IPS-NIHi7 (cell line): ENCODE data around the gene SPAG16.

Source experiments
- DNase-seq: peaks from one replicate; pipeline ENCODE4 v3.0.0; 2012; ENCODE audit warnings: mixed read lengths; ENCODE audit errors: extremely low spot score

The SPAG16 gene

GRCh38 chr2:213284105-213285090 lies at the start of gene SPAG16:
TSS of gene SPAG16 (plus strand) at chr2:213284464.
- DNase-seq = peak; percentile 99

GRCh38 chr2:213234641-213235040 lies 49.6 kb upstream of the SPAG16 start:
- peak; percentile 12 for DNase-seq

- DNase-seq = no peak
Measured at GRCh38 chr2:213235741-213236140, 48.5 kb upstream of the SPAG16 start.

- no peak for DNase-seq
Measured at GRCh38 chr2:213237251-213237650, 47.0 kb upstream of the SPAG16 start.

- no peak for DNase-seq
Measured at GRCh38 chr2:213237787-213238186, 46.5 kb upstream of the SPAG16 start.

GRCh38 chr2:213238753-213239495 lies 45.3 kb upstream of the SPAG16 start:
- DNase-seq = no peak

GRCh38 chr2:213241817-213242216 lies 42.4 kb upstream of the SPAG16 start:
- DNase-seq = no peak

GRCh38 chr2:213242653-213243052 lies 41.6 kb upstream of the SPAG16 start:
- no peak for DNase-seq

GRCh38 chr2:213243189-213244044 lies 40.8 kb upstream of the SPAG16 start:
- no peak for DNase-seq

GRCh38 chr2:213246497-213247281 lies 37.6 kb upstream of the SPAG16 start:
- DNase-seq = no peak

- DNase-seq = no peak
Measured at GRCh38 chr2:213247566-213247965, 36.7 kb upstream of the SPAG16 start.

- DNase-seq = no peak
Measured at GRCh38 chr2:213248637-213249036, 35.6 kb upstream of the SPAG16 start.

- DNase-seq = no peak
Measured at GRCh38 chr2:213249502-213249901, 34.8 kb upstream of the SPAG16 start.

- peak; percentile 29 for DNase-seq
Measured at GRCh38 chr2:213251618-213252017, 32.6 kb upstream of the SPAG16 start.

- DNase-seq = no peak
Measured at GRCh38 chr2:213252206-213252605, 32.1 kb upstream of the SPAG16 start.

- DNase-seq = no peak
Measured at GRCh38 chr2:213253162-213253561, 31.1 kb upstream of the SPAG16 start.

- no peak for DNase-seq
Measured at GRCh38 chr2:213259266-213259665, 25.0 kb upstream of the SPAG16 start.

GRCh38 chr2:213261237-213261636 lies 23.0 kb upstream of the SPAG16 start:
- no peak for DNase-seq

- DNase-seq = no peak
Measured at GRCh38 chr2:213261715-213262114, 22.5 kb upstream of the SPAG16 start.

GRCh38 chr2:213265679-213266078 lies 18.6 kb upstream of the SPAG16 start:
- DNase-seq = no peak

- DNase-seq = no peak
Measured at GRCh38 chr2:213266421-213266820, 17.8 kb upstream of the SPAG16 start.
